Osteoblast (primary cell): ENCODE data around the gene EIPR1. TPM values are rescaled to one million over a fixed set of nuclear protein-coding genes. Genes with fewer than 3 reads are reported as not detected.

Experiments used
- DNase-seq: peaks from one replicate; pipeline ENCODE4 v3.0.0; 2011; ENCODE audit warnings: low spot score, mixed read lengths; ENCODE audit not compliant: insufficient read length; ENCODE audit errors: missing footprints
- H2AFZ ChIP-seq: 2 replicates; pipeline ENCODE4 v1.6.0; 2011; ENCODE audit warnings: mild to moderate bottlenecking, low read length
- H3K27ac ChIP-seq: 2 replicates; pipeline ENCODE4 v1.5.1; 2011; ENCODE audit warnings: mild to moderate bottlenecking, low read depth, low read length, moderate library complexity
- H3K27me3 ChIP-seq: 2 replicates; pipeline ENCODE4 v1.6.0; 2012; ENCODE audit warnings: mild to moderate bottlenecking, control low read depth, inconsistent platforms, low read length, moderate library complexity; ENCODE audit not compliant: insufficient read depth
- H3K36me3 ChIP-seq: 2 replicates; pipeline ENCODE4 v1.5.1; 2011; ENCODE audit warnings: mild to moderate bottlenecking, low read length, control low read depth, moderate library complexity; ENCODE audit not compliant: insufficient read depth
- H3K4me1 ChIP-seq: 2 replicates; pipeline ENCODE4 v1.5.1; 2011; ENCODE audit warnings: mild to moderate bottlenecking, low read length, control low read depth, moderate library complexity; ENCODE audit not compliant: insufficient read depth
- H3K4me2 ChIP-seq: 2 replicates; pipeline ENCODE4 v1.6.0; 2011; ENCODE audit warnings: mild to moderate bottlenecking, low read length; ENCODE audit not compliant: insufficient read depth
- H3K4me3 ChIP-seq: fragments of 200-600 bp; sonication (generic); 3 replicates; pipeline ENCODE4 v1.5.1; 2012; ENCODE audit warnings: mild to moderate bottlenecking, low read length, inconsistent platforms; ENCODE audit not compliant: insufficient read depth
- H3K79me2 ChIP-seq: 2 replicates; pipeline ENCODE4 v1.6.0; 2012; ENCODE audit warnings: mild to moderate bottlenecking, low read length, control low read depth, inconsistent platforms; ENCODE audit not compliant: insufficient read depth
- H3K9me3 ChIP-seq: 2 replicates; pipeline ENCODE4 v1.5.1; 2011; ENCODE audit warnings: low read depth, low read length, control low read depth
- H4K20me1 ChIP-seq: 2 replicates; pipeline ENCODE4 v1.6.0; 2012; ENCODE audit warnings: mild to moderate bottlenecking, low read length, control low read depth; ENCODE audit not compliant: insufficient read depth
- CTCF ChIP-seq: IDR thresholded peaks from 2 replicates; pipeline ENCODE4 v1.5.1; 2011; ENCODE audit warnings: mild to moderate bottlenecking, low read depth, low read length, moderate library complexity; ENCODE audit errors: extremely low read depth
- total RNA-seq: library from RNA; depleted of rRNA; stranded (reverse); fragments of >200 nt; gene quantifications from 2 replicates; pipeline ENCODE4 v1.2.3, GENCODE V29; 2012

Gene EIPR1
- total RNA-seq, 1 donor = 17.7 TPM

GRCh38 chr2:3320910-3321605, 56.6 kb downstream of the EIPR1 start:
- H3K27me3 ChIP-seq = no peaks in the 10 kb centered on the region
- H2AFZ ChIP-seq = no peak overlapping the region
- H4K20me1 ChIP-seq = peaks cover 27% of the 10 kb centered on the region
- no peak overlapping the region for H3K4me2 ChIP-seq
- no peak for TF ChIP-seq CTCF
- no peaks in the 10 kb centered on the region for H3K9me3 ChIP-seq
- H3K4me1 ChIP-seq = no peaks in the 10 kb centered on the region
- no peaks in the 10 kb centered on the region for H3K36me3 ChIP-seq
- H3K27ac ChIP-seq = no peak overlapping the region
- H3K79me2 ChIP-seq = peaks cover 4% of the 10 kb centered on the region
- DNase-seq = peak; percentile 76
- no peak overlapping the region for H3K4me3 ChIP-seq

GRCh38 chr2:3319745-3320566, 57.7 kb downstream of the EIPR1 start:
- Histone ChIP-seq H3K79me2 (peaks cover 4% of the 10 kb centered on the region), H3K4me1 (no peaks in the 10 kb centered on the region), H3K36me3 (no peaks in the 10 kb centered on the region), H3K9me3 (no peaks in the 10 kb centered on the region), H3K4me3 (no peak overlapping the region), H4K20me1 (peaks cover 18% of the 10 kb centered on the region), H3K4me2 (no peak overlapping the region), H3K27ac (no peak overlapping the region), H3K27me3 (no peaks in the 10 kb centered on the region), H2AFZ (no peak overlapping the region)
- no peak for TF ChIP-seq CTCF
- no peak for DNase-seq

- Histone ChIP-seq H3K4me2 (no peak overlapping the region), H3K79me2 (peaks cover 4% of the 10 kb centered on the region), H3K27ac (no peak overlapping the region), H4K20me1 (peaks cover 18% of the 10 kb centered on the region), H2AFZ (no peak overlapping the region), H3K9me3 (no peaks in the 10 kb centered on the region), H3K36me3 (no peaks in the 10 kb centered on the region), H3K4me1 (no peaks in the 10 kb centered on the region), H3K27me3 (no peaks in the 10 kb centered on the region), H3K4me3 (no peak overlapping the region)
- TF ChIP-seq CTCF = no peak
- DNase-seq = no peak
Observed at GRCh38 chr2:3319134-3319533, 58.5 kb downstream of the EIPR1 start.

DNA sequence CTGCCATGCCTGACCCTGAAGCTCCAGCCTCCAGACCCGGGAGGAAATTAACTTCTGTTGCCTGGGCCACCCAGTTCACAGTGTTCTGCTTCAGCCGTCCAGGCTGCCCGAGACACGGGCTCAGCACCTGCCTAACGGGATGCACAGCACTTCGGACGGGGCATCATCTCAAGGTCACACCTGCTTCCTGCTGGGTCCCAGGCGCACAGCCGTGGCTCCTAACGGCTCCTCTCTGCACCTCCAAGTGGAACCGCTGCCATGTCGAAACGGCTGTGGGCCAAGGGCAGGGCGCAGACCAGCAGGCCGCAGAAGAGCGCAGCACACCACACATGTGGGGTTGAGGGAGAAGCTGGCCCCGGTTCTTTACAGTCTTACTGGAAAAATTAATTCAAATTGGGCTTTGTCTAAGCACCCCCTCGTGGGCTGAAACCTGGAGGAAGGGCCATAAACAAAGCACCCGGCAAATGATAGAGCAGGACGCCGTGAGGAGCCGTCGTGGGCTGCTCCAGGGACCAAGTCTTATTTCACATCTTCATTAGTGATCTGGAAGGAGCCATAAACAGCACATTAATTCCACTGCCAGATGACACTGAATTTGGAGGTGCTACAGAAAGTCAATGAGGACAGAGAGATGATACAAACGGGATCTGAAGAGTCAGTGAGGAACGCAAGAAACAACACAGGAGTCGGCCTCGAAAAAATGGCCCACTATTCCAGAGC, 59.6 kb downstream of the EIPR1 start:
- Histone ChIP-seq H3K4me3 (no peak overlapping the region), H2AFZ (no peak overlapping the region), H3K79me2 (peaks cover 4% of the 10 kb centered on the region), H3K9me3 (no peaks in the 10 kb centered on the region), H3K4me2 (no peak overlapping the region), H3K36me3 (no peaks in the 10 kb centered on the region), H3K4me1 (no peaks in the 10 kb centered on the region), H3K27ac (no peak overlapping the region), H3K27me3 (no peaks in the 10 kb centered on the region), H4K20me1 (peaks cover 18% of the 10 kb centered on the region)
- no peak for TF ChIP-seq CTCF
- DNase-seq = peak; percentile 66
